ENCODE measurements around the gene PAPOLB. TPM values are rescaled to one million over a fixed set of nuclear protein-coding genes. Genes with fewer than 3 reads are reported as not detected.

The PAPOLB gene
- total and polyA plus RNA-seq, 8 donors = 0.37 TPM; not detected in 7

- Histone ChIP-seq H3K27me3 (no peaks in the 10 kb centered on the region), H3K4me3 (no peak overlapping the region), H3K4me1 (peaks cover 0 to 3% (median 0%) of the 10 kb centered on the region in 4 donors), H3K9me3 (no peaks in the 10 kb centered on the region), H3K27ac (no peak overlapping the region), H3K36me3 (peaks cover 0 to 25% (median 4%) of the 10 kb centered on the region in 4 donors)
- no peak for DNase-seq
- 79 to 94% (median 85%) methylated on average over 18 to 36 of the region's 36 CpGs for WGBS, 5 donors
- TF ChIP-seq POLR2AphosphoS5 (IDR thresholded peaks at IDR 0.05) (no peak), POLR2A (IDR thresholded peaks at IDR 0.05) (no peak), CTCF (IDR thresholded peaks at IDR 0.05) (no peak), EP300 (IDR thresholded peaks at IDR 0.05) (no peak)
- intact Hi-C loops (cut with DNase I; ENCODE audit: low total_unique reads) = no loop called here
Measured at GRCh38 chr7:4833691-4834600, 27.9 kb downstream of the PAPOLB start.

GRCh38 chr7:4833176-4833575, 28.7 kb downstream of the PAPOLB start:
- no peak overlapping the region for H3K4me3 ChIP-seq
- no peak for DNase-seq
- intact Hi-C loops (cut with DNase I; ENCODE audit: low total_unique reads) = no loop called here
- peaks cover 0 to 3% (median 0%) of the 10 kb centered on the region in 4 donors for H3K4me1 ChIP-seq
- H3K36me3 ChIP-seq = peaks cover 0 to 25% (median 4%) of the 10 kb centered on the region in 4 donors
- no peaks in the 10 kb centered on the region for H3K9me3 ChIP-seq
- TF ChIP-seq POLR2AphosphoS5 (IDR thresholded peaks at IDR 0.05) (no peak), EP300 (IDR thresholded peaks at IDR 0.05) (no peak), CTCF (IDR thresholded peaks at IDR 0.05) (no peak), POLR2A (IDR thresholded peaks at IDR 0.05) (no peak)
- H3K27ac ChIP-seq = no peak overlapping the region
- 71 to 84% (median 75%) methylated on average over 17 of the region's 17 CpGs for WGBS, 5 donors
- H3K27me3 ChIP-seq = no peaks in the 10 kb centered on the region

- Histone ChIP-seq H3K27ac (no peak overlapping the region), H3K27me3 (no peaks in the 10 kb centered on the region), H3K4me1 (peaks cover 0 to 3% (median 0%) of the 10 kb centered on the region in 4 donors), H3K36me3 (peaks cover 0 to 25% (median 4%) of the 10 kb centered on the region in 4 donors), H3K9me3 (no peaks in the 10 kb centered on the region), H3K4me3 (no peak overlapping the region)
- WGBS, 5 donors = 91 to 96% (median 91%) methylated on average over 16 of the region's 16 CpGs
- intact Hi-C loops (cut with DNase I; ENCODE audit: low total_unique reads) = no loop called here
- TF ChIP-seq POLR2AphosphoS5 (IDR thresholded peaks at IDR 0.05) (no peak), CTCF (IDR thresholded peaks at IDR 0.05) (no peak), POLR2A (IDR thresholded peaks at IDR 0.05) (no peak), EP300 (IDR thresholded peaks at IDR 0.05) (no peak)
- no peak for DNase-seq
Measured at GRCh38 chr7:4832711-4833110, 29.1 kb downstream of the PAPOLB start.

- intact Hi-C loops (cut with DNase I; ENCODE audit: low total_unique reads) = no loop called here
- WGBS, 5 donors = 82 to 89% (median 83%) methylated on average over 17 of the region's 17 CpGs
- Histone ChIP-seq H3K4me3 (no peak overlapping the region), H3K27ac (no peak overlapping the region), H3K4me1 (peaks cover 0 to 3% (median 0%) of the 10 kb centered on the region in 4 donors), H3K36me3 (peaks cover 0 to 25% (median 4%) of the 10 kb centered on the region in 4 donors), H3K9me3 (no peaks in the 10 kb centered on the region), H3K27me3 (no peaks in the 10 kb centered on the region)
- DNase-seq = no peak
- TF ChIP-seq EP300 (IDR thresholded peaks at IDR 0.05) = no peak
- TF ChIP-seq POLR2AphosphoS5 (IDR thresholded peaks at IDR 0.05) = no peak
- no peak for TF ChIP-seq POLR2A (IDR thresholded peaks at IDR 0.05)
- TF ChIP-seq CTCF (IDR thresholded peaks at IDR 0.05) = no peak
Measured at GRCh38 chr7:4831723-4832495, 29.9 kb downstream of the PAPOLB start.
